Epithelial cell of proximal tubule (primary cell): ENCODE measurements around the gene CEP95. TPM values are rescaled to one million over a fixed set of nuclear protein-coding genes. Genes with fewer than 3 reads are reported as not detected.
"Not testable (repeated sequence)": the region's sequence is repeated elsewhere in the genome, so short reads cannot be mapped to it uniquely, and the experiment has no call there.

ENCODE experiments used
- DNase-seq: peaks from one replicate; pipeline ENCODE4 v3.0.0-alpha.2; 2011; ENCODE audit warnings: low read depth
- H3K4me3 ChIP-seq: 2 replicates; pipeline ENCODE4 v1.5.1; 2011; ENCODE audit warnings: low read depth, mild to moderate bottlenecking, low read length
- CTCF ChIP-seq: conservative IDR thresholded peaks from 2 replicates; pipeline ENCODE4 v1.5.1; 2012; ENCODE audit warnings: low read depth, mild to moderate bottlenecking, low read length
- total RNA-seq: library from RNA; depleted of rRNA; stranded (reverse); fragments of >200 nt; gene quantifications from 2 replicates; pipeline ENCODE4 v1.2.3, GENCODE V29; 2015

Gene CEP95
- total RNA-seq, 1 donor from 2014 or later: 11.6 TPM

- no peak for TF ChIP-seq CTCF
- no peak for DNase-seq
- H3K4me3 ChIP-seq: no peak overlapping the region
These were observed 40.6 kb upstream of the CEP95 start for GRCh38 chr17:64466019-64466735.

GRCh38 chr17:64466834-64467233 lies 39.9 kb upstream of the CEP95 start:
- DNase-seq, H3K4me3 ChIP-seq: not testable (repeated sequence)

- no peak overlapping the region for H3K4me3 ChIP-seq
- no peak for TF ChIP-seq CTCF
- no peak for DNase-seq
These were observed 36.2 kb upstream of the CEP95 start for GRCh38 chr17:64470625-64471024.

GRCh38 chr17:64471440-64471839 lies 35.3 kb upstream of the CEP95 start:
- H3K4me3 ChIP-seq: no peak overlapping the region
- no peak for DNase-seq
- TF ChIP-seq CTCF: no peak

GRCh38 chr17:64472564-64472963 lies 34.2 kb upstream of the CEP95 start:
- no peak overlapping the region for H3K4me3 ChIP-seq
- DNase-seq: no peak
- no peak for TF ChIP-seq CTCF

GRCh38 chr17:64477849-64478248 lies 28.9 kb upstream of the CEP95 start:
- DNase-seq: no peak
- TF ChIP-seq CTCF: no peak
- H3K4me3 ChIP-seq: no peak overlapping the region

GRCh38 chr17:64480951-64481350 lies 25.8 kb upstream of the CEP95 start:
- no peak overlapping the region for H3K4me3 ChIP-seq
- DNase-seq: no peak
- no peak for TF ChIP-seq CTCF
